NCI-H526 (cell line): Measurements from ENCODE around the gene DACT2.
"Not testable (repeated sequence)": the region's sequence is repeated elsewhere in the genome, so short reads cannot be mapped to it uniquely, and the experiment has no call there.

Experiments used
- DNase-seq, 2 experiments: peaks; one replicate each; lab custom pipeline; 2025; lab: John Stamatoyannopoulos, UW

Gene DACT2, protein sequence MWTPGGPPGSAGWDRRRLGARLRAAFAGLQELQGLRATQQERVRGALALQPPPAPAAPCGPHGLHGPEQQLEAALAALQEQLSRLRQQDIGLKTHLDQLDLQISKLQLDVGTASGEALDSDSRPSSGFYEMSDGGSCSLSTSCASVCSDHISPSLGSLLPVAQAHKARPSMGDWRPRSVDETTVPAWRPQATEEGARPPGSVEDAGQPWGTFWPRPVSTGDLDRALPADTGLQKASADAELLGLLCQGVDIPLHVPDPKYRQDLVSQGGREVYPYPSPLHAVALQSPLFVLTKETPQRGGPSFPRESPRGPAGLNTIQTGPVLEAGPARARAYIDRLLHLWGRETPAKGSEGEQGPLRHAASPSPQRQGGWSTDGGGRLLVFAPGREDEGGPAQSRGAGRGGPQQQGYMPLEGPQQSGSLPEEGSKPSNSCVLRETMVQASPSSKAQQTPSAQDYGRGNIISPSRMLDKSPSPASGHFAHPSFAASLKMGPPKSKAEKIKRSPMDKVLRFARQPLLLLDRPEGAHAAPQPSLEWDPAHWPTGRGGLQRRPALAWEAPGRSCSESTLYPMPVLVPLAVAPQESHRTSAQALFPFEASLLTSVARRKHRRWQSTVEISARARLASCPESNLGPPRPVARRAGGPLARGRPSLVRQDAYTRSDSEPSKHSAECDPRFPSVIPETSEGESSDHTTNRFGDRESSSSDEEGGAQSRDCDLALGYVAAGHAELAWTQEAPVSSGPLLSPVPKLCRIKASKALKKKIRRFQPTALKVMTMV

GRCh38 chr6:168319279-168320111, at the start of gene DACT2:
Gene DACT2, minus strand, starts transcription at chr6:168319777. Its CDS starts 144 bp downstream, at chr6:168319633.
- DNase-seq = peak in 1 of 2 experiments; percentile 43

- DNase-seq = no peak
Measured at GRCh38 chr6:168368936-168369335, 49.4 kb upstream of the DACT2 start.

DNA sequence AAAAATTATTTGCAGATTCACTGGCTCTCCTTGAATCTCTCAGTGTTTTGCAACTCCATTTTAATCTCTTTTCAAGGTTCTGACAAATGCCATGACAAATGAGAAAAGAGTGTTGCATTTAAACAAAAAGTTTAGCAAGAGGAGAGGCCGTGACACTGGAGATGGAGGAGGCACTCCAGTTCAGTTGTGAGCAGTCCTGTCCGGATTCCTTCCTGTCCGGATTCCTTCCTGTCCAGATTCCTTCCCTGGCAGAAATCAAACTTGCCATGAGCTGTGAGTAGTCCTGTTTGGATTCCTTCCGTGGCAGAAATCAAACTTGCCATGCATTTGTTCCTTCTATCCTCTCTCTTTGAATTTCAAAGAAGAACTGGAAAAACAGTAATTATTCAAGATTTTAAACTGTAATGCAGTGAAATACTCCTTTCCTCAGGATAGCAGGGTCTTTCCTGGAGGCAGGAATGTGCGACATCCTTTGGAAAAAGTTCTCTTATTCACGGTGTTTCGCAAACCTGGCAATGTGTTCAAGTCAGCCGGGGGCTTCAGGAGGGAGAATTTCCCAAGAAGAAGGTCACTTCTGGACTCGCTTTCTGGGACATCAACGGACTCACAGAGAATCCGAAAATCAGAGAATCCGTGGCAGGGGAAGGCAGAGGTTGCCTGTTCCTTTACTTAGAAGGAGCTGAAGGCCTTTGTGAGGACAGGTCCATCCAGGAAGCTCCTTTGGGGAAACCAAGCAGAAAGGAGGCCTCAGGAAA, 48.7 kb upstream of the DACT2 start:
- no peak for DNase-seq

GRCh38 chr6:168367285-168367751, 47.7 kb upstream of the DACT2 start:
- no peak for DNase-seq

- DNase-seq = no peak
Measured at GRCh38 chr6:168366473-168366872, 46.9 kb upstream of the DACT2 start.

DNA sequence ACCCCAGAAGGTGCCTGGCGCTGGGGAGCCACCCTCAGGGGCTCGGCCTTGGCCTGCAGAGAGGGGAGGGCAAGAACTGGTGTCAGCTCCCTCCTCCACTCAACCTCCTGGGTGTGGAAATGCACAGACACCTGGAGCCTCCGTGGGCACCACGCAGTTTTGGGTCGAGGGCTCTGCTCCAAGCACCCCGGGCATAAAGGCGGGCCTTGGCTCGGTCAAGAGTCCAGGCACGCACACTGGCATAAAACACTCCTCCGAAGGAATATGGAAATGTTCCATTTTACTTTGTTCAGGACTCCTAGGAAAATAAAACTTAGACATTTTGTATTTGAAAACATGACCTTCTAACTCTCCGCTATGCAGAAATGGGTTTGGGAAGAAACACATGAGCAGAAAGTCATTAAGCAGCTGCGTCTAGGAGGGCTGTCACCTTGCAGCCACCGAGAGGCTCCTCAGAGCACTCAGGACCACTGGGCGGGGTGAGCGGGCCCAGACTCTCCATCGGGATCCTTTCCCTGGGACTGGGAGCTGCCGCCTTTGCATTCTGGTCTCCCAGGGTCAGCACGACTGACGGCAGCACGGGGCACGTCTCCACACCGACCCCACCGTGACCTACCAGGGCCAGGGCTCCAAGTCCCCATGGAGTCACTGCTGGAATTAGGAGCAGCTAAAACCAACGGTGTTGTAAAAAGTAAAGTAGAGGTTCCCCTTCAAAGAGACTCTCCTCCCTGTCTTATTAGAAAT, 46.0 kb upstream of the DACT2 start:
- DNase-seq = no peak

GRCh38 chr6:168364793-168365421, 45.3 kb upstream of the DACT2 start:
- no peak for DNase-seq

GRCh38 chr6:168363811-168364792, 44.5 kb upstream of the DACT2 start:
- no peak for DNase-seq

GRCh38 chr6:168363302-168363701, 43.7 kb upstream of the DACT2 start:
- DNase-seq = no peak

DNA sequence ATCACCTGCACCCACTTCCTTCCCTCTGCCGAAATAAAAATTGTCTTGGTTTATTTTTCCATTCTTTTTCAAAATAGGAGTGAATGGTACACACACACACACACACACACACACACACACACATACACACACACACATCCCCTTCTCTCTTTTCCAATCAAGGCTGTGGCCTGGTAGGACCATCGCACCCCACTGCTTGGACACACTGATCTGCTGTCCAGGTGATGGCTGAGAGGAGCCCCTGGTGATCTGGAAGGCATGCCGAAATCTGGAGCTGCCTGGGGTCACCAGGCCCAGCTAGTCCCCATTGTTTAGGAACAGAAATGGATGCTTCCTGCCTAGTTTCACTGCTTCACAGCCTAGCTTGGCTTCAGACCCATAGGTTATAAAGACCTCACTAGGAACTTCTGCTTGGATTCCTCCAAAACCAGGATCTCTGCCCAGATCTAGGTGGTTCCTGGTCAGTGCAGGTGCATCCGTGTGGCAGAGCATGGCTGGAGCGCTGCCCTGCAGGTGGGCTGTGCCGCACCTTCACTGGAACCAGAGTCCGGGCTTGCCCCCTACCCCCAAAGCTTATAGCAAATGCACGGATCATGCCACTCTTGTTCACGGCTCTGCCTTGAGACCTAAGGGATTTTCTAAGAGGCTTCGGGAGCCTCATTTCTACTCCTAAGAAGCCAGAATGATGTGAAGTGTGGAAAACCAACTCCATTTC, 42.9 kb upstream of the DACT2 start:
- DNase-seq = no peak

- no peak for DNase-seq
Measured at GRCh38 chr6:168361766-168362165, 42.2 kb upstream of the DACT2 start.

DNA sequence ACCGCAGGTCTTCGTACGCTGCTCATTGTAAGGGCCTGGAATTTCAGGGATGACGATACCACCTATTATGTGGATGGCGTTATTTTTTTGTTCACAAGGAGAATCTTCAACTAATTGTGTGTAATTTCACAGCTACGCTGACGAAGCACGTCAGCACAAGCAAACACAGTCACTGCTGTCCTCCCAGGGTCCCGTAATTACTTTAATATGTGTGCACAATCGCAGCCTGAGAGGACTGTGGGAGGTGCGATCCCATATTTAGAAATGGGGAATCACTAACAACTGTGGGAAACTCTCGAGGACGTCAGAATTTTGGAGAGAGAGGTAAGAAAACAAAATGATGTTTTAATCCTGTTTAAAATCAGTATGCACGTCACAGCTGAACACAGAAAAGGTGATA, 40.2 kb upstream of the DACT2 start:
- no peak for DNase-seq

GRCh38 chr6:168358842-168359420, 39.4 kb upstream of the DACT2 start:
- no peak for DNase-seq

- not testable (repeated sequence) for DNase-seq
Measured at GRCh38 chr6:168356872-168357271, 37.3 kb upstream of the DACT2 start.

DNA sequence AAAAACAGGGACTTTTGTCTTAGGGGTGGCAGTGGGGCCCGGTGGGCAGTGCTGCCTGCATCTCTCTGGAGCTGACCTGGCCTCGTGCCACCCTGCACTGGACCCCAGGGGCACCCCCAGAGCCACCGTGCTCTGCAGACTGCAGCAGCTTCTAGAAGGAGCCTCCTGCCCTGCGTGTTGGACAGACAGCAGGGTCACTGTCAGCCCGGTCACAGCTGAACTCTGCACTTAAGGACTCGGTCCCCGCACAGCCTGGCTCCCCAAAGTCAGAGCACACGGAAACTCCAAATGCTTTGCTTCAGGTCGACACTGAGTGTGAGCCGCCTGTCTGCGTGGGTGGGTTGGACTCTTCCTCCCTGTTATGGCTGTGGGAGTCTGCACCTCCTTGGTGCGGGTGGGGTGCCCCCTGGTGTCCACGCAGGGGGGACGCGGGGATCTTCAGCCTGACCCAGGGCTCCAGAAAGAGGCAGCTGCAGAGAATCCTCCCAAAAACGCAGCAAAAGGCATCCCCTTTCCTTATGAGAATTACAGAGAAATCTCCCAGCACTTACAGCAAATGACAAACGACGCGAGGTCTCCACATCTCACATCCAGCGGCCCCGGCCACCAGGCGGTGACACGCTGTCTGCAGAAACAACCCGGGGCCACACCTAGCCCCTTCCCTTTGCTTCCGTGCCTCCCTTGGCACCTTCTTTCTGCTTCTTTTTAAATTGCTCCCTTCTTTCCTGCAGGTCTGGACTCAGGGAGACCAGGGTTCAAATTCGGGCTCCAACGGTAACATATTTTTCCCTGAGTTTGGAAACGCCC, 36.3 kb upstream of the DACT2 start:
- DNase-seq = peak; percentile 8 to 77

DNA sequence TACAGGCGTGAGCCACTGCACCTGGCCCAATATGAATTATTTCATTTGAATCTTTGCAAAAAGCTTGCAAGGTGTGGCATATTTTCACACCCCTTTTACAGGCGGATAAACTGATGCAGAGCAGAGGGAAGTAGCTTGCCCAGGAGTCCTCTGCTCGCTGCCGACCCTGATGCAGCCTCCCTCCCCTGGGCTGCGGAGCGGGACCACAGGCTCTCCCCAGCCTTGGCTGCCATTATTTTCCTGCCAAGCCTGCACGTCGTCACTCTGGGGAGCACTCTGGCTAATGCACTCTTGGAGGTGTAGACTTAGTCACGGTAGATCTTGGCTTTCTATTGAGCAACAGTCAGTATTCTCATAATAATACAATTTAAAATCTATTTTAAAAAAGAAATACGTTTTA, 34.8 kb upstream of the DACT2 start:
- DNase-seq = no peak

- DNase-seq = no peak
Measured at GRCh38 chr6:168353041-168353440, 33.5 kb upstream of the DACT2 start.
